ENCODE data around the gene TAF4B.
"Not testable (repeated sequence)": the region's sequence is repeated elsewhere in the genome, so short reads cannot be mapped to it uniquely, and the experiment has no call there.

TAF4B gene

GRCh38 chr18:26230497-26230896 is 4.3 kb downstream of the TAF4B start:
- peaks cover 65% of the 10 kb centered on the region for H3K79me2 ChIP-seq (ENCODE audit: insufficient read depth, low read length)

GRCh38 chr18:26233208-26233607 is 7.0 kb downstream of the TAF4B start:
- no peaks in the 10 kb centered on the region for H3K36me3 ChIP-seq (ENCODE audit: insufficient read depth, low read length)
- H3K4me1 ChIP-seq (ENCODE audit: insufficient read depth, low read length), result peaks cover 15% of the 10 kb centered on the region
- no peaks in the 10 kb centered on the region for H3K27me3 ChIP-seq (ENCODE audit: insufficient read depth, low read length, poor library complexity)
- no peak overlapping the region for H3K27ac ChIP-seq (ENCODE audit: low read length)
- no peak overlapping the region for H2AFZ ChIP-seq (ENCODE audit: low read depth, low read length)
- no peak for ATAC-seq (ENCODE audit: insufficient read depth, low read depth)
- TF ChIP-seq CTCF (IDR thresholded peaks at IDR 0.05; ENCODE audit: borderline replicate concordance, extremely low read depth, low read length, poor library complexity, severe bottlenecking) (no peak), EZH2 (IDR thresholded peaks at IDR 0.05; ENCODE audit: borderline replicate concordance, low read depth, low read length, severe bottlenecking) (no peak)
- no peaks in the 10 kb centered on the region; the same call in 1 of the 2 replicates for H4K20me1 ChIP-seq (ENCODE audit: insufficient read depth, low read length)
- no peak overlapping the region for H3K4me2 ChIP-seq (ENCODE audit: insufficient read depth, low read length)
- peaks cover 51% of the 10 kb centered on the region for H3K79me2 ChIP-seq (ENCODE audit: insufficient read depth, low read length)
- no peak for DNase-seq
- no peaks in the 10 kb centered on the region for H3K9me3 ChIP-seq (ENCODE audit: insufficient read depth, low read length, severe bottlenecking)
- no peak overlapping the region for H3K9ac ChIP-seq (ENCODE audit: low read depth, low read length)
- no peak overlapping the region for H3K4me3 ChIP-seq (ENCODE audit: low read depth in 1 of 2, low read length in 2 of 2)

More at GRCh38 chr18:26230497-26230896, 4.3 kb downstream of the TAF4B start:
- H2AFZ ChIP-seq (ENCODE audit: low read depth, low read length), result no peak overlapping the region
- DNase-seq (no peak), ATAC-seq (ENCODE audit: insufficient read depth, low read depth) (no peak)
- H3K4me2 ChIP-seq (ENCODE audit: insufficient read depth, low read length), result peak overlapping the region; percentile 26
- peaks cover 33% of the 10 kb centered on the region for H3K4me1 ChIP-seq (ENCODE audit: insufficient read depth, low read length)
- H3K36me3 ChIP-seq (ENCODE audit: insufficient read depth, low read length), result no peaks in the 10 kb centered on the region; the same call in 1 of the 2 replicates
- no peak overlapping the region for H3K9ac ChIP-seq (ENCODE audit: low read depth, low read length)
- H3K27ac ChIP-seq (ENCODE audit: low read length), result no peak overlapping the region
- no peaks in the 10 kb centered on the region for H3K9me3 ChIP-seq (ENCODE audit: insufficient read depth, low read length, severe bottlenecking)
- no peak for TF ChIP-seq EZH2 (IDR thresholded peaks at IDR 0.05; ENCODE audit: borderline replicate concordance, low read depth, low read length, severe bottlenecking)
- TF ChIP-seq CTCF (IDR thresholded peaks at IDR 0.05; ENCODE audit: borderline replicate concordance, extremely low read depth, low read length, poor library complexity, severe bottlenecking), result no peak
- H4K20me1 ChIP-seq (ENCODE audit: insufficient read depth, low read length), result peaks cover 4% of the 10 kb centered on the region; the same call in 1 of the 2 replicates
- H3K27me3 ChIP-seq (ENCODE audit: insufficient read depth, low read length, poor library complexity), result no peaks in the 10 kb centered on the region
- no peak overlapping the region for H3K4me3 ChIP-seq (ENCODE audit: low read depth in 1 of 2, low read length in 2 of 2)

- not testable (repeated sequence) for DNase-seq; H3K36me3 ChIP-seq (ENCODE audit: insufficient read depth, low read length); H3K27me3 ChIP-seq (ENCODE audit: insufficient read depth, low read length, poor library complexity); H3K4me1 ChIP-seq (ENCODE audit: insufficient read depth, low read length); H3K9ac ChIP-seq (ENCODE audit: low read depth, low read length); H3K4me2 ChIP-seq (ENCODE audit: insufficient read depth, low read length); H4K20me1 ChIP-seq (ENCODE audit: insufficient read depth, low read length); H2AFZ ChIP-seq (ENCODE audit: low read depth, low read length); H3K9me3 ChIP-seq (ENCODE audit: insufficient read depth, low read length, severe bottlenecking); H3K27ac ChIP-seq (ENCODE audit: low read length); H3K4me3 ChIP-seq (ENCODE audit: low read depth in 1 of 2, low read length in 2 of 2); ATAC-seq (ENCODE audit: insufficient read depth, low read depth)
- peaks cover 18% of the 10 kb centered on the region; the same call in 1 of the 2 replicates for H3K79me2 ChIP-seq (ENCODE audit: insufficient read depth, low read length)
Measured at GRCh38 chr18:26237363-26237762, 11.1 kb downstream of the TAF4B start.

- not testable (repeated sequence) for DNase-seq; H3K79me2 ChIP-seq (ENCODE audit: insufficient read depth, low read length); H3K27ac ChIP-seq (ENCODE audit: low read length); H3K4me3 ChIP-seq (ENCODE audit: low read depth in 1 of 2, low read length in 2 of 2); H3K4me2 ChIP-seq (ENCODE audit: insufficient read depth, low read length); H4K20me1 ChIP-seq (ENCODE audit: insufficient read depth, low read length); H2AFZ ChIP-seq (ENCODE audit: low read depth, low read length); H3K4me1 ChIP-seq (ENCODE audit: insufficient read depth, low read length); H3K9ac ChIP-seq (ENCODE audit: low read depth, low read length); ATAC-seq (ENCODE audit: insufficient read depth, low read depth); H3K36me3 ChIP-seq (ENCODE audit: insufficient read depth, low read length); H3K27me3 ChIP-seq (ENCODE audit: insufficient read depth, low read length, poor library complexity); H3K9me3 ChIP-seq (ENCODE audit: insufficient read depth, low read length, severe bottlenecking)
Measured at GRCh38 chr18:26238718-26239117, 12.5 kb downstream of the TAF4B start.

GRCh38 chr18:26242392-26242791 is 16.1 kb downstream of the TAF4B start:
- H3K4me2 ChIP-seq (ENCODE audit: insufficient read depth, low read length); H3K27ac ChIP-seq (ENCODE audit: low read length); DNase-seq; H3K36me3 ChIP-seq (ENCODE audit: insufficient read depth, low read length); H3K27me3 ChIP-seq (ENCODE audit: insufficient read depth, low read length, poor library complexity); ATAC-seq (ENCODE audit: insufficient read depth, low read depth); H2AFZ ChIP-seq (ENCODE audit: low read depth, low read length); H3K9me3 ChIP-seq (ENCODE audit: insufficient read depth, low read length, severe bottlenecking); H3K4me3 ChIP-seq (ENCODE audit: low read depth in 1 of 2, low read length in 2 of 2); H4K20me1 ChIP-seq (ENCODE audit: insufficient read depth, low read length); H3K4me1 ChIP-seq (ENCODE audit: insufficient read depth, low read length); H3K9ac ChIP-seq (ENCODE audit: low read depth, low read length): not testable (repeated sequence)
- peaks cover 18% of the 10 kb centered on the region; the same call in 1 of the 2 replicates for H3K79me2 ChIP-seq (ENCODE audit: insufficient read depth, low read length)

- H3K79me2 ChIP-seq (ENCODE audit: insufficient read depth, low read length), result peaks cover 15% of the 10 kb centered on the region; the same call in 1 of the 2 replicates
Measured at GRCh38 chr18:26245434-26245833, 19.2 kb downstream of the TAF4B start.

More at GRCh38 chr18:26245434-26245833, 19.2 kb downstream of the TAF4B start:
- not testable (repeated sequence) for H3K27ac ChIP-seq (ENCODE audit: low read length); H3K4me1 ChIP-seq (ENCODE audit: insufficient read depth, low read length); H3K4me3 ChIP-seq (ENCODE audit: low read depth in 1 of 2, low read length in 2 of 2); H3K27me3 ChIP-seq (ENCODE audit: insufficient read depth, low read length, poor library complexity); DNase-seq; H3K4me2 ChIP-seq (ENCODE audit: insufficient read depth, low read length); H3K36me3 ChIP-seq (ENCODE audit: insufficient read depth, low read length); H4K20me1 ChIP-seq (ENCODE audit: insufficient read depth, low read length); H2AFZ ChIP-seq (ENCODE audit: low read depth, low read length); H3K9ac ChIP-seq (ENCODE audit: low read depth, low read length); H3K9me3 ChIP-seq (ENCODE audit: insufficient read depth, low read length, severe bottlenecking); ATAC-seq (ENCODE audit: insufficient read depth, low read depth)
